GM12874 (cell line): ENCODE results near the gene NR2C2.

Source experiments
- TF ChIP-seq, protein P1 (sequence below): IDR thresholded peaks from 2 replicates; pipeline ENCODE4 v1.5.1; 2011; ENCODE audit warnings: low read depth, mild to moderate bottlenecking, control low read depth, low read length, moderate library complexity; ENCODE audit not compliant: insufficient read depth

Gene NR2C2

DNA sequence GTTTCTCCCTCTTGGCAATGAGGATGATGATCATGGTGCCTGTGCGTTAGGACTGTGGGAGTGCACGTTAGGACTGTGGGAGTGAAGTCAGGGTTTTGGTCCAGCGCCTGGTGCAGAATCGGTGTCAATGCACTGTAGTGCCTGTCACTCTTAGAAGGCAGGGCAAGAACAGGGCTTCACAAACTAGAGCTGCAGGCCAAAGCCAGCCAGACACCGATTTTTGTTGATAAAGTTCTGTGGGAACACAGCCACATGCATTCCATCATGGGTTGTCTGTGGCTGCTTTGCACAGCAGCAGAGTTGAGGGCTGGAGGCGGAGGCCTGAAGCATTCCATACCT lies 32.6 kb upstream of the NR2C2 start:
- TF ChIP-seq, protein P1, sequence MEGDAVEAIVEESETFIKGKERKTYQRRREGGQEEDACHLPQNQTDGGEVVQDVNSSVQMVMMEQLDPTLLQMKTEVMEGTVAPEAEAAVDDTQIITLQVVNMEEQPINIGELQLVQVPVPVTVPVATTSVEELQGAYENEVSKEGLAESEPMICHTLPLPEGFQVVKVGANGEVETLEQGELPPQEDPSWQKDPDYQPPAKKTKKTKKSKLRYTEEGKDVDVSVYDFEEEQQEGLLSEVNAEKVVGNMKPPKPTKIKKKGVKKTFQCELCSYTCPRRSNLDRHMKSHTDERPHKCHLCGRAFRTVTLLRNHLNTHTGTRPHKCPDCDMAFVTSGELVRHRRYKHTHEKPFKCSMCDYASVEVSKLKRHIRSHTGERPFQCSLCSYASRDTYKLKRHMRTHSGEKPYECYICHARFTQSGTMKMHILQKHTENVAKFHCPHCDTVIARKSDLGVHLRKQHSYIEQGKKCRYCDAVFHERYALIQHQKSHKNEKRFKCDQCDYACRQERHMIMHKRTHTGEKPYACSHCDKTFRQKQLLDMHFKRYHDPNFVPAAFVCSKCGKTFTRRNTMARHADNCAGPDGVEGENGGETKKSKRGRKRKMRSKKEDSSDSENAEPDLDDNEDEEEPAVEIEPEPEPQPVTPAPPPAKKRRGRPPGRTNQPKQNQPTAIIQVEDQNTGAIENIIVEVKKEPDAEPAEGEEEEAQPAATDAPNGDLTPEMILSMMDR = no peak

DNA sequence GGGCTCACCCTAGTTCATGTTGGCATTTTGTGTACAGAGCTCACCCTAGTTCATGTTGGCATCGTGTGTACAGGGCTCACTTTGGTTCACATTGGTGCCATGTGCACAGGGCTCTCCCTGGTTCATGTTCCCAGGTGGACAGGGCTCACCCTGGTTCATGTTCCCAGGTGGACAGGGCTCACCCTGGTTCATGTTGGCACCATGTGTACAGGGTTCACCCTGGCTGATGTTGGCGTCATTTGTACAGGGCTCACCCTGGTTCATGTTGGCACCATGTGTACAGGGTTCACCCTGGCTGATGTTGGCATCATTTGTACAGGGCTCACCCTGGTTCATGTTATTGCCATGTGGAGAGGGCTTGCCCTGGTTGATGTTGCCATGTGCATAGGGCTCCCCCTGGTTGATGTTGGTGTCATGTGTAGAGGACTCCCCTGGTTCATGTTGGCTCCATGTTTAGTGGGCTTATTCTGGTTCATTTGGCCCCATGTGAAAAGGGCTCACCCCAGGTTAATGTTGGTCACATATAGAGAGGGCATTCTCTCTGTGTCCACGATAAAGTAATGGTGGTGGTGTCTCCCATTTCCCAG lies 31.7 kb upstream of the NR2C2 start:
- TF ChIP-seq, protein P1 = no peak

DNA sequence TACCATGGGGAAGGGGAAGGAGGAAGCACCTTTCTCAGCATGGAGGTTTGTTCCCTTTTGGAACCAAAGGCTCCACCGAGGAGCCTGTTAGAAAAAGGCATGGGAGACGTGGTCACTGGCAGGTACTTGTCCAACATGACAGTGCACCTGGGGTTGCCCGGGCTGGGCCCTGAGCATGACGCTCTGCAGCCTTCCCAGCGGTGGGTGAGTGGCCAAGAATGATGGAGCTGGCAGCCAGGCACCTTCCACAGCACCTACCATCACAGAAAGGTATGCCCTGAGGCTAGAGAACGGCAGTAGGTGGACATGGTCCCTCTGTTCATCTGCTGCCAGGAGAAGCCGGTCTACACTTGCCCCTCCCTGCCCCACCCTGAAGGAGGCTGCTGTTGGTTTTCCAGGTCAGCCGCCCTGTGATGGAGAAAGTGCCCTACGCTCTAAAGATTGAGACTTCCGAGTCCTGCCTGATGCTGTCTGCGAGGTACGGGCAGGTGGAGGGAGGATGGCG lies 29.0 kb upstream of the NR2C2 start:
- TF ChIP-seq, protein P1 = no peak

DNA sequence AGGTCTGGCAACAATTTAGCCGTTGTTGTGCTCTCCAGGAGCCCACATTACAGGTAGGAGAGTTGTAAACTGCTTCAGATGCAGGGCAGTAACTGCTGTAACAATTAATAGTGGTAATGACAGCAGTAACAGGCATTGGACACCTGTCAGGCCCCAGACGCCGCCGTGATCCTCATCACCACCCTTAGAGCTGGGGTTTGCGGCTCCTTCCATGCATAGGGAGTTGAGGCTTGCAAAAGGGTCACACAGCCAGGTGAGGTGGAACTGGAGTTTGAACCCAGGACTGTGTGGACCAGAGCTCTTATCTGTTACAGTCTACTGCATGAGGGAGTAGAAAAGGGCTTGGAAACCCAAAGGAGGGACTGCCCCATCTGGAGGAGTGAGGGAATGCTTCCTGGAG lies 26.8 kb upstream of the NR2C2 start:
- TF ChIP-seq, protein P1 = no peak

DNA sequence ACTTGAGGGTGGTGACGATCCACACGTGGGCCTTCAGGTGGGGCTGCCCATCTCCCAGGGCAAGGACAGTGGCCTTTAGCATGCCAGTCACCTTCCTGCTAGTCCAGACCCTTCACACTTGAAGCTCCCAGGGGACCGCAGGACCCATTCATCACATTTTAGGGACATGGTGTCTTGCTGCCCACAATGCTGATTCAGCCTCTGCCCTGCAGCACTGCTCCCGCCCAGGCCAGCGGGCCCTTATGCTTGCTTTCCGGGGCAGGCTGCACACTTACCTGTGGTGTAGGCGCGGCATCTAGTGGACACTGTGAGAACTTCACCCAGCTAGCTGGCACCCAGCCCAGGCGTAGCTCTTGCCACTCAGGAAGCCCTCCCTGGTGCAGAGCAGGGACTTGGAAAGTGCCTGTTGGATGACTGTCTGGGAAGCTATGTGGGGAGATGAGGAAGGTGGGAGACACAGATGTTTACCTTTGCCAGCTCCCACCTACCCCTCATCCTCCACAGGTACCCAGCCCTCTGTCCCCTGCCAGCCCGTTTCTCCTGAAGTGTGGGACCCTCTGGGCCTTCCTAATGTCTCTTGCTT lies 26.3 kb upstream of the NR2C2 start:
- TF ChIP-seq, protein P1 = peak; percentile 98

DNA sequence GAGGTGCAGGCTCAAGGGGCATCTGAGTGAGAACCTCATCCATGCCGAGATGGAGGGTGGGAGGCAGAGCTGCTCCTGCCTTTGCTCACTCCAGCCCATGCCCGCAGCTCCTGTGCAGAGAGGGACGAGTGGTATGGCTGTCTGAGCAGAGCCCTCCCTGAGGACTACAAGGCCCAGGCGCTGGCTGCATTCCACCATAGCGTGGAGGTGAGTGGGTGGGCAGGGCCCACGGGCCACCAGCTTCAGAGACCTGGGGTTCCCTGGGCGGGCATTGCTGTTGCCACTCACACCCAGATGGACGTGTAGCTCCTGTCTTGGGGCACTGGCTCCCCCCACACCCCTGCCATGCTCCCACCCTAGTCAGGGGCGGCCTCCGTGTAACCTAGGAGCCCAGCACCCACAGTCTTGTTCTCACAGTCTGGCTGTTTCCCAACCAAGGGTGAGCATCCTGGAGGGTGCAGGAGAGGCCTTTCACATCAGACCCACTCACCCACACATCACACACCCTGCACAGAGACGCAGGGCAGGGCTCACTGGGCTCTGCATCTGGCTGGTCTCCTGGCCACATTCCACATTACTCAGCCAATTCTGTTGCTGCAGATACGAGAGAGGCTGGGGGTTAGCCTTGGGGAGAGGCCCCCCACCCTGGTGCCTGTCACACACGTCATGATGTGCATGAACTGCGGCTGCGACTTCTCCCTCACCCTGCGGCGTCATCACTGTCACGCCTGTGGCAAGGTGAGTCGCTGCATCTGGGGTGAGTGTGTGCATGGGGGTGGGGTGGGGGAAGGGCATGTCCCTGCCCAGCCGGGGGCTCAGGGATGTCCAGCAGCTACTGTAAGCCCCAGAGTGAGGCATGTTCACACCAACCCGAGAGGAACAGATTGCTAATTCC lies 25.3 kb upstream of the NR2C2 start:
- TF ChIP-seq, protein P1 = no peak

DNA sequence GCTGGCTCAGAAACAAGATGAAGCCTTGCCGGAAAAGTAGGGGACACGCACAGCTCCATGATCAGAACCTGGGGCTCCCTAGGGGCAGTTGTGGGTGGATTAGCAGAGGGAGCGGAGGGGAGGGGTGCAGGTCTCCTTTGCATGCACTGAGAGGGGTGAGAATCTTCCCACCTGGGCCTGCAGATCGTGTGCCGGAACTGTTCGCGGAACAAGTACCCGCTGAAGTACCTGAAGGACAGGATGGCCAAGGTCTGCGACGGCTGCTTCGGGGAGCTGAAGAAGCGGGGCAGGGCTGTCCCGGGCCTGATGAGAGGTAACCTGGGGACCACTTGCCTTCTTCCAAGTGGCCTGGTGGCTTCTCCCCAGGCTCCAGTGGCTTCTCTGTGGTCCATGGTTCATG lies 24.5 kb upstream of the NR2C2 start:
- TF ChIP-seq, protein P1 = no peak
